WTC11 (cell line): Measurements from ENCODE around the gene MAMDC2. TPM values are rescaled to one million over a fixed set of nuclear protein-coding genes. Genes with fewer than 3 reads are reported as not detected.
"Not testable (repeated sequence)": the region's sequence is repeated elsewhere in the genome, so short reads cannot be mapped to it uniquely, and the experiment has no call there.

Experiments used
- ATAC-seq: fragments of 200-7000 bp; cut with Tn5 transposase; 2 replicates; pipeline ENCODE4 v1.10.0; 2021; ENCODE audit warnings: mild to moderate bottlenecking, moderate library complexity
- CTCF ChIA-PET: fragments of 300-600 bp; sonication (Branson Sonifier 250); formaldehyde crosslinking; loops from one replicate; lab custom pipeline; 2021; ENCODE audit warnings: antibody characterized with exemption; lab: Charles Lee
- POLR2A ChIA-PET: fragments of 350-600 bp; sonication (Branson Sonifier 250); formaldehyde crosslinking; loops from one replicate; lab custom pipeline; 2021; ENCODE audit warnings: antibody characterized with exemption; lab: Charles Lee
- DNase-seq: peaks from one replicate; pipeline ENCODE4 v3.0.0; 2021; ENCODE audit warnings: low spot score
- H3K27ac Mint-ChIP-seq: 2 replicates; pipeline ENCODE4 v1.8.0; 2021; ENCODE audit warnings: mixed read lengths
- H3K27me3 Mint-ChIP-seq: 2 replicates; pipeline ENCODE4 v1.8.0; 2021; ENCODE audit warnings: low read depth, mild to moderate bottlenecking, moderate library complexity, mixed read lengths
- H3K36me3 Mint-ChIP-seq: 2 replicates; pipeline ENCODE4 v1.8.0; 2021; ENCODE audit warnings: mixed read lengths
- H3K4me1 Mint-ChIP-seq: 2 replicates; pipeline ENCODE4 v1.8.0; 2022; ENCODE audit warnings: mixed read lengths
- H3K4me3 Mint-ChIP-seq: 2 replicates; pipeline ENCODE4 v1.8.0; 2021; ENCODE audit warnings: mild to moderate bottlenecking, moderate library complexity, mixed read lengths
- H3K9me3 Mint-ChIP-seq: 2 replicates; pipeline ENCODE4 v1.8.0; 2021; ENCODE audit warnings: mixed read lengths
- E2F5 ChIP-seq: sonication (generic); formaldehyde crosslinking; IDR thresholded peaks from 2 replicates; pipeline ENCODE4 v1.8.1; 2022; ENCODE audit warnings: mild to moderate bottlenecking, moderate library complexity, missing genetic modification reagents
- NFATC4 ChIP-seq: fragments of 250-450 bp; sonication (Bioruptor Pico); IDR thresholded peaks from 2 replicates; pipeline ENCODE4 v1.9.0; 2021; ENCODE audit warnings: mild to moderate bottlenecking
- NR2C2 ChIP-seq: sonication (generic); formaldehyde crosslinking; IDR thresholded peaks from 2 replicates; pipeline ENCODE4 v1.8.0; 2022; ENCODE audit warnings: mild to moderate bottlenecking, missing genetic modification reagents
- ZBTB43 ChIP-seq: sonication (generic); formaldehyde crosslinking; IDR thresholded peaks from 2 replicates; pipeline ENCODE4 v1.8.1; 2023; ENCODE audit warnings: mild to moderate bottlenecking, missing genetic modification reagents
- ZNF232 ChIP-seq: sonication (generic); formaldehyde crosslinking; IDR thresholded peaks from 2 replicates; pipeline ENCODE4 v1.8.0; 2022; ENCODE audit warnings: mild to moderate bottlenecking, missing genetic modification reagents
- total RNA-seq: library from RNA; stranded (reverse); gene quantifications from 3 replicates; pipeline ENCODE4 v1.2.3, GENCODE V29; 2021
- TF ChIP-seq, protein P1 (sequence below): sonication (generic); formaldehyde crosslinking; IDR thresholded peaks from 2 replicates; pipeline ENCODE4 v1.8.1; 2023; ENCODE audit warnings: mild to moderate bottlenecking, missing genetic modification reagents, moderate library complexity
- TF ChIP-seq, protein P2 (sequence below): fragments of 250-450 bp; sonication (Bioruptor Pico); IDR thresholded peaks from 2 replicates; pipeline ENCODE4 v1.8.0; 2021; ENCODE audit warnings: mild to moderate bottlenecking
- TF ChIP-seq, protein P3 (sequence below): sonication (generic); formaldehyde crosslinking; IDR thresholded peaks from 2 replicates; pipeline ENCODE4 v1.8.1; 2023; ENCODE audit warnings: mild to moderate bottlenecking, missing genetic modification reagents, borderline replicate concordance
- TF ChIP-seq, protein P4 (sequence below): sonication (generic); formaldehyde crosslinking; IDR thresholded peaks from 2 replicates; pipeline ENCODE4 v1.8.0; 2022; ENCODE audit warnings: missing genetic modification reagents
- TF ChIP-seq, protein P5 (sequence below): sonication (generic); formaldehyde crosslinking; IDR thresholded peaks from 2 replicates; pipeline ENCODE4 v1.8.0; 2022; ENCODE audit warnings: mild to moderate bottlenecking, missing genetic modification reagents
- TF ChIP-seq, protein P6 (sequence below): fragments of 250-450 bp; sonication (Bioruptor Pico); conservative IDR thresholded peaks from 2 replicates; pipeline ENCODE4 v1.9.0; 2021; ENCODE audit warnings: mild to moderate bottlenecking

Gene MAMDC2
- total RNA-seq, 1 experiment from 2014 or later = 6.0 TPM

DNA sequence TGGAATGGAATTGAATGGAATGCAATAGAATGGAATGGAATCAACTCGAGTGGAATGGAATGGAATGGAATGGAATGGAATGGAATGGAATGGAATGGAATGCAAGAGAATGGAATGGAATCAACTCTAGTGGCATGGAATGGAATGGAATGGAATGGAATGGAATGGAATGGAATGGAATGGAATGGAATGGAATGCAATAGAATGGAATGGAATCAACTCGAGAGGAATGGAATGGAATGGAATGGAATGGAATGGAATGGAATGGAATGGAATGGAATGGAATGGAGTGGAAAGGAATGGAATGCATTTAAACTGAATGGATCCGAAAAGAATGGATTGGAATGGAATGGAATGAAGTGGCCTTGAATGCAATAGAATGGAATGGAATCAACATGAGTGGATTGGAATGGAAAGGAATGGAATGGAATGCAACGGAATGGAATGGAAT, 5.5 kb upstream of the MAMDC2 start:
- H3K4me3 Mint-ChIP-seq = not testable (repeated sequence)

DNA sequence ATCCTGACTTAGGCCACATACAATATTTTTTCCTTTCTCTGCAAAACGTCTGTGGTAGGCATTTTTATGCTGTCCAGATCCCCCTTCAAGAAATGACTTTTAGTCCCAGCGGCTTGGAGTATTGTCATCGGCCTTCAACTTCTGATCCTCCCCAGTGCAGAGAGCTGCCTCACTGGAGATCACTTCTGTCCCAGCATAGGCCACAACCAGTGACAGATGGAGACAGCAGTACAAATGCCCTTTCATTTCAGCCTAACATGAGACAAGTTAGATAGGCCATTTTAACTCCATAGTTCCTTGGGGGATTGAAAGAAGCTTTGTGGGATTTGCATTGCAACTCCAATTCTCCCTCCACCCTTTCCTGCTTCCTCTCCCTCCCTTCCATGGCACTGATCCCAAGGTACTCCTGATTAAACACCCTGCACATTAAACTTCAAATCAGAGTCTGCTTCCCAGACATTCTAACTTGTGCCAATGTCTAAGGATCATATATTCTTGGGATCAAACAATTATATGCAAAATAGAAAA, 3.2 kb upstream of the MAMDC2 start:
- ChIA-PET POLR2A (no interaction called here), CTCF (no interaction called here)
- H3K27me3 Mint-ChIP-seq = peaks cover 37% of the 10 kb centered on the region
- peaks cover 35% of the 10 kb centered on the region for H3K4me1 Mint-ChIP-seq
- peaks cover 15% of the 10 kb centered on the region for H3K36me3 Mint-ChIP-seq
- DNase-seq (no peak), ATAC-seq (no peak)
- H3K9me3 Mint-ChIP-seq = peaks cover 26% of the 10 kb centered on the region
- TF ChIP-seq, protein P1, sequence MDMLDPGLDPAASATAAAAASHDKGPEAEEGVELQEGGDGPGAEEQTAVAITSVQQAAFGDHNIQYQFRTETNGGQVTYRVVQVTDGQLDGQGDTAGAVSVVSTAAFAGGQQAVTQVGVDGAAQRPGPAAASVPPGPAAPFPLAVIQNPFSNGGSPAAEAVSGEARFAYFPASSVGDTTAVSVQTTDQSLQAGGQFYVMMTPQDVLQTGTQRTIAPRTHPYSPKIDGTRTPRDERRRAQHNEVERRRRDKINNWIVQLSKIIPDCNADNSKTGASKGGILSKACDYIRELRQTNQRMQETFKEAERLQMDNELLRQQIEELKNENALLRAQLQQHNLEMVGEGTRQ (CRISPR knock-in tag) = no peak
- TF ChIP-seq, protein P2, sequence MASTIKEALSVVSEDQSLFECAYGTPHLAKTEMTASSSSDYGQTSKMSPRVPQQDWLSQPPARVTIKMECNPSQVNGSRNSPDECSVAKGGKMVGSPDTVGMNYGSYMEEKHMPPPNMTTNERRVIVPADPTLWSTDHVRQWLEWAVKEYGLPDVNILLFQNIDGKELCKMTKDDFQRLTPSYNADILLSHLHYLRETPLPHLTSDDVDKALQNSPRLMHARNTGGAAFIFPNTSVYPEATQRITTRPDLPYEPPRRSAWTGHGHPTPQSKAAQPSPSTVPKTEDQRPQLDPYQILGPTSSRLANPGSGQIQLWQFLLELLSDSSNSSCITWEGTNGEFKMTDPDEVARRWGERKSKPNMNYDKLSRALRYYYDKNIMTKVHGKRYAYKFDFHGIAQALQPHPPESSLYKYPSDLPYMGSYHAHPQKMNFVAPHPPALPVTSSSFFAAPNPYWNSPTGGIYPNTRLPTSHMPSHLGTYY (CRISPR knock-in tag) = no peak
- TF ChIP-seq, protein P3, sequence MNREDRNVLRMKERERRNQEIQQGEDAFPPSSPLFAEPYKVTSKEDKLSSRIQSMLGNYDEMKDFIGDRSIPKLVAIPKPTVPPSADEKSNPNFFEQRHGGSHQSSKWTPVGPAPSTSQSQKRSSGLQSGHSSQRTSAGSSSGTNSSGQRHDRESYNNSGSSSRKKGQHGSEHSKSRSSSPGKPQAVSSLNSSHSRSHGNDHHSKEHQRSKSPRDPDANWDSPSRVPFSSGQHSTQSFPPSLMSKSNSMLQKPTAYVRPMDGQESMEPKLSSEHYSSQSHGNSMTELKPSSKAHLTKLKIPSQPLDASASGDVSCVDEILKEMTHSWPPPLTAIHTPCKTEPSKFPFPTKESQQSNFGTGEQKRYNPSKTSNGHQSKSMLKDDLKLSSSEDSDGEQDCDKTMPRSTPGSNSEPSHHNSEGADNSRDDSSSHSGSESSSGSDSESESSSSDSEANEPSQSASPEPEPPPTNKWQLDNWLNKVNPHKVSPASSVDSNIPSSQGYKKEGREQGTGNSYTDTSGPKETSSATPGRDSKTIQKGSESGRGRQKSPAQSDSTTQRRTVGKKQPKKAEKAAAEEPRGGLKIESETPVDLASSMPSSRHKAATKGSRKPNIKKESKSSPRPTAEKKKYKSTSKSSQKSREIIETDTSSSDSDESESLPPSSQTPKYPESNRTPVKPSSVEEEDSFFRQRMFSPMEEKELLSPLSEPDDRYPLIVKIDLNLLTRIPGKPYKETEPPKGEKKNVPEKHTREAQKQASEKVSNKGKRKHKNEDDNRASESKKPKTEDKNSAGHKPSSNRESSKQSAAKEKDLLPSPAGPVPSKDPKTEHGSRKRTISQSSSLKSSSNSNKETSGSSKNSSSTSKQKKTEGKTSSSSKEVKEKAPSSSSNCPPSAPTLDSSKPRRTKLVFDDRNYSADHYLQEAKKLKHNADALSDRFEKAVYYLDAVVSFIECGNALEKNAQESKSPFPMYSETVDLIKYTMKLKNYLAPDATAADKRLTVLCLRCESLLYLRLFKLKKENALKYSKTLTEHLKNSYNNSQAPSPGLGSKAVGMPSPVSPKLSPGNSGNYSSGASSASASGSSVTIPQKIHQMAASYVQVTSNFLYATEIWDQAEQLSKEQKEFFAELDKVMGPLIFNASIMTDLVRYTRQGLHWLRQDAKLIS (CRISPR knock-in tag) = no peak
- H3K27ac Mint-ChIP-seq = no peak overlapping the region
- H3K4me3 Mint-ChIP-seq = no peak overlapping the region

More for the DNA sequence above, 5.5 kb upstream of the MAMDC2 start:
- H3K36me3 Mint-ChIP-seq = peaks cover 15% of the 10 kb centered on the region
- CTCF ChIA-PET, ATAC-seq, POLR2A ChIA-PET, DNase-seq: not testable (repeated sequence)
- TF ChIP-seq, protein P4, sequence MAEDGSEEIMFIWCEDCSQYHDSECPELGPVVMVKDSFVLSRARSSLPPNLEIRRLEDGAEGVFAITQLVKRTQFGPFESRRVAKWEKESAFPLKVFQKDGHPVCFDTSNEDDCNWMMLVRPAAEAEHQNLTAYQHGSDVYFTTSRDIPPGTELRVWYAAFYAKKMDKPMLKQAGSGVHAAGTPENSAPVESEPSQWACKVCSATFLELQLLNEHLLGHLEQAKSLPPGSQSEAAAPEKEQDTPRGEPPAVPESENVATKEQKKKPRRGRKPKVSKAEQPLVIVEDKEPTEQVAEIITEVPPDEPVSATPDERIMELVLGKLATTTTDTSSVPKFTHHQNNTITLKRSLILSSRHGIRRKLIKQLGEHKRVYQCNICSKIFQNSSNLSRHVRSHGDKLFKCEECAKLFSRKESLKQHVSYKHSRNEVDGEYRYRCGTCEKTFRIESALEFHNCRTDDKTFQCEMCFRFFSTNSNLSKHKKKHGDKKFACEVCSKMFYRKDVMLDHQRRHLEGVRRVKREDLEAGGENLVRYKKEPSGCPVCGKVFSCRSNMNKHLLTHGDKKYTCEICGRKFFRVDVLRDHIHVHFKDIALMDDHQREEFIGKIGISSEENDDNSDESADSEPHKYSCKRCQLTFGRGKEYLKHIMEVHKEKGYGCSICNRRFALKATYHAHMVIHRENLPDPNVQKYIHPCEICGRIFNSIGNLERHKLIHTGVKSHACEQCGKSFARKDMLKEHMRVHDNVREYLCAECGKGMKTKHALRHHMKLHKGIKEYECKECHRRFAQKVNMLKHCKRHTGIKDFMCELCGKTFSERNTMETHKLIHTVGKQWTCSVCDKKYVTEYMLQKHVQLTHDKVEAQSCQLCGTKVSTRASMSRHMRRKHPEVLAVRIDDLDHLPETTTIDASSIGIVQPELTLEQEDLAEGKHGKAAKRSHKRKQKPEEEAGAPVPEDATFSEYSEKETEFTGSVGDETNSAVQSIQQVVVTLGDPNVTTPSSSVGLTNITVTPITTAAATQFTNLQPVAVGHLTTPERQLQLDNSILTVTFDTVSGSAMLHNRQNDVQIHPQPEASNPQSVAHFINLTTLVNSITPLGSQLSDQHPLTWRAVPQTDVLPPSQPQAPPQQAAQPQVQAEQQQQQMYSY (CRISPR knock-in tag) = peak; percentile 78
- H3K27me3 Mint-ChIP-seq = peaks cover 21% of the 10 kb centered on the region
- H3K4me1 Mint-ChIP-seq = peaks cover 20% of the 10 kb centered on the region
- H3K27ac Mint-ChIP-seq = peak overlapping the region; percentile 4; the same call in 1 of the 2 replicates
- peaks cover 26% of the 10 kb centered on the region for H3K9me3 Mint-ChIP-seq

- Mint-ChIP-seq H3K27me3 (peaks cover 39% of the 10 kb centered on the region), H3K36me3 (peaks cover 12% of the 10 kb centered on the region), H3K27ac (no peak overlapping the region), H3K9me3 (peaks cover 15% of the 10 kb centered on the region), H3K4me1 (peaks cover 48% of the 10 kb centered on the region), H3K4me3 (peak overlapping the region; percentile 83)
- ChIA-PET POLR2A (interaction anchor here (1.8 kb wide), 1 partner anchor 53 kb away, joined by 6 read pairs; no protein-coding TSS in a partner anchor), CTCF (interaction anchor here (1.2 to 3.8 kb wide), 3 partner anchors 9 to 70 kb away, joined by 4 to 28 read pairs (median 27); no protein-coding TSS in a partner anchor)
- ATAC-seq = no peak
- no peak for DNase-seq
- no peak for TF ChIP-seq ZBTB43
- no peak for TF ChIP-seq NFATC4 (CRISPR knock-in tag)
- TF ChIP-seq, protein P5, sequence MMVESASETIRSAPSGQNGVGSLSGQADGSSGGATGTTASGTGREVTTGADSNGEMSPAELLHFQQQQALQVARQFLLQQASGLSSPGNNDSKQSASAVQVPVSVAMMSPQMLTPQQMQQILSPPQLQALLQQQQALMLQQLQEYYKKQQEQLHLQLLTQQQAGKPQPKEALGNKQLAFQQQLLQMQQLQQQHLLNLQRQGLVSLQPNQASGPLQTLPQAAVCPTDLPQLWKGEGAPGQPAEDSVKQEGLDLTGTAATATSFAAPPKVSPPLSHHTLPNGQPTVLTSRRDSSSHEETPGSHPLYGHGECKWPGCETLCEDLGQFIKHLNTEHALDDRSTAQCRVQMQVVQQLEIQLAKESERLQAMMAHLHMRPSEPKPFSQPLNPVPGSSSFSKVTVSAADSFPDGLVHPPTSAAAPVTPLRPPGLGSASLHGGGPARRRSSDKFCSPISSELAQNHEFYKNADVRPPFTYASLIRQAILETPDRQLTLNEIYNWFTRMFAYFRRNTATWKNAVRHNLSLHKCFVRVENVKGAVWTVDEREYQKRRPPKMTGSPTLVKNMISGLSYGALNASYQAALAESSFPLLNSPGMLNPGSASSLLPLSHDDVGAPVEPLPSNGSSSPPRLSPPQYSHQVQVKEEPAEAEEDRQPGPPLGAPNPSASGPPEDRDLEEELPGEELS (CRISPR knock-in tag) = no peak
- no peak for TF ChIP-seq NR2C2 (CRISPR knock-in tag)
- TF ChIP-seq, protein P6, sequence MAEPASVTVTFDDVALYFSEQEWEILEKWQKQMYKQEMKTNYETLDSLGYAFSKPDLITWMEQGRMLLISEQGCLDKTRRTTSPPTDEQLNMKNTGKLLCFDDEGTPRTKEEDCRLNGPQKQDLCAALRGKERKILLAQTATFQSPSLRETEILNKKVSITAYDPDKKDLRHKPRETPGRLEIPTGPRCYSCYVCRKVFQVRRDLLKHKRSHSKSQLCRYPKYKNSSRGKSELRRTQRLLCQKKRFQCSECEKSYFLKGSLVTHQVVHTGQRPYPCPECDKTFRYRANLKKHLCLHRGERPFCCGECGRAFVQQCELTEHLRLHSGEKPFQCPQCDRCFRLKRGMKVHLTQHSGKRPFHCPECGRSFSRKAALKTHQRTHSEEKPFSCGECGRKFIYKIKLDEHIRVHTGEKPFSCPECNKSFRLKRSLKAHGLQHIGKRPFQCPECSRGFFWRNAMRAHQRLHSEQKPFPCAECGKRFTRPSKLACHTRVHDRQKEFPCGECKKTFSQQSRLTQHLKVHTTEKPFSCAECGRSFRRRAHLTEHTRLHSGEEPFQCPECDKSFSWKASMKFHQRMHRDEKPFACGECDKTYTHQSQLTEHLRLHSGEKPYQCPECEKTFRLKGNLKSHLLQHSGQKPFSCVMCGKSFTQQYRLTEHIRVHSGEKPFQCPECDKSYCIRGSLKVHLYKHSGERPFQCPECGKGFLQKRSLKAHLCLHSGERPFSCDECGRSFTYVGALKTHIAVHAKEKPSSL (CRISPR knock-in tag) = no peak
- TF ChIP-seq ZNF232 (CRISPR knock-in tag) = no peak
- no peak for TF ChIP-seq E2F5 (CRISPR knock-in tag)
Measured at GRCh38 chr9:70042461-70043215, 1.0 kb upstream of the MAMDC2 start.
